Jurkat, Clone E6-1 (cell line): Measurements from ENCODE around the gene LHPP.

Experiments used
- DNase-seq: peaks from one replicate; pipeline ENCODE4 v3.0.0-alpha.2; 2011; ENCODE audit warnings: low read depth, low spot score
- H3K4me3 ChIP-seq: 2 replicates; pipeline ENCODE4 v1.5.1; 2011; ENCODE audit warnings: mild to moderate bottlenecking, low read length, control low read depth, moderate library complexity

LHPP gene

GRCh38 chr10:124652701-124653100 is 191.1 kb downstream of the LHPP start:
- DNase-seq: no peak
- H3K4me3 ChIP-seq: no peak overlapping the region

GRCh38 chr10:124653311-124653710 is 191.7 kb downstream of the LHPP start:
- no peak overlapping the region for H3K4me3 ChIP-seq
- no peak for DNase-seq

- H3K4me3 ChIP-seq: no peak overlapping the region
- no peak for DNase-seq
These were observed 192.4 kb downstream of the LHPP start for GRCh38 chr10:124653811-124654651.

GRCh38 chr10:124654686-124655085 is 193.1 kb downstream of the LHPP start:
- no peak for DNase-seq

GRCh38 chr10:124655191-124656112 is 193.8 kb downstream of the LHPP start:
- no peak for DNase-seq
- no peak overlapping the region for H3K4me3 ChIP-seq

More at GRCh38 chr10:124654686-124655085, 193.1 kb downstream of the LHPP start:
- no peak overlapping the region for H3K4me3 ChIP-seq

GRCh38 chr10:124656113-124656490 is 194.5 kb downstream of the LHPP start:
- DNase-seq: no peak
- H3K4me3 ChIP-seq: no peak overlapping the region

GRCh38 chr10:124656541-124656940 is 194.9 kb downstream of the LHPP start:
- no peak overlapping the region for H3K4me3 ChIP-seq
- DNase-seq: no peak

GRCh38 chr10:124657806-124658205 is 196.2 kb downstream of the LHPP start:
- no peak overlapping the region; the same call in 1 of the 2 replicates for H3K4me3 ChIP-seq
- peak; percentile 79 for DNase-seq

GRCh38 chr10:124658591-124659242 is 197.1 kb downstream of the LHPP start:
- DNase-seq: no peak
- H3K4me3 ChIP-seq: no peak overlapping the region

GRCh38 chr10:124659380-124659779 is 197.8 kb downstream of the LHPP start:
- no peak for DNase-seq
- no peak overlapping the region for H3K4me3 ChIP-seq

- no peak for DNase-seq
- H3K4me3 ChIP-seq: no peak overlapping the region
These were observed 198.9 kb downstream of the LHPP start for GRCh38 chr10:124660404-124661125.

- DNase-seq: no peak
- H3K4me3 ChIP-seq: no peak overlapping the region
These were observed 200.1 kb downstream of the LHPP start for GRCh38 chr10:124661660-124662180.

GRCh38 chr10:124663228-124663627 is 201.6 kb downstream of the LHPP start:
- DNase-seq: no peak
- no peak overlapping the region for H3K4me3 ChIP-seq
